NAMALWA (cell line): Measurements from ENCODE around the gene CLEC16A.
A peak's percentile ranks its signal among the peaks of the same experiment; 100 is the strongest.
"Not testable (repeated sequence)": the region's sequence is repeated elsewhere in the genome, so short reads cannot be mapped to it uniquely, and the experiment has no call there.

Source experiments
- DNase-seq: peaks from one replicate; pipeline ENCODE4 v3.0.0-alpha.2; 2015; ENCODE audit warnings: low spot score

CLEC16A gene

GRCh38 chr16:11100239-11100750 lies 155.9 kb downstream of the CLEC16A start:
- peak; percentile 27 for DNase-seq

- no peak for DNase-seq
Measured at GRCh38 chr16:11101283-11101682, 156.9 kb downstream of the CLEC16A start.

GRCh38 chr16:11101695-11102522 lies 157.5 kb downstream of the CLEC16A start:
- DNase-seq = no peak

GRCh38 chr16:11102523-11102898 lies 158.1 kb downstream of the CLEC16A start:
- no peak for DNase-seq

GRCh38 chr16:11103301-11103700 lies 158.9 kb downstream of the CLEC16A start:
- not testable (repeated sequence) for DNase-seq

- no peak for DNase-seq
Measured at GRCh38 chr16:11104168-11105037, 160.0 kb downstream of the CLEC16A start.

GRCh38 chr16:11105038-11105903 lies 160.9 kb downstream of the CLEC16A start:
- DNase-seq = peak; percentile 90

- no peak for DNase-seq
Measured at GRCh38 chr16:11106726-11107125, 162.4 kb downstream of the CLEC16A start.

GRCh38 chr16:11107780-11108465 lies 163.6 kb downstream of the CLEC16A start:
- no peak for DNase-seq

GRCh38 chr16:11108466-11108805 lies 164.1 kb downstream of the CLEC16A start:
- no peak for DNase-seq

- no peak for DNase-seq
Measured at GRCh38 chr16:11109566-11109965, 165.2 kb downstream of the CLEC16A start.

GRCh38 chr16:11111150-11111549 lies 166.8 kb downstream of the CLEC16A start:
- DNase-seq = no peak

- no peak for DNase-seq
Measured at GRCh38 chr16:11111856-11112634, 167.7 kb downstream of the CLEC16A start.

- DNase-seq = peak; percentile 15
Measured at GRCh38 chr16:11112723-11113348, 168.5 kb downstream of the CLEC16A start.

GRCh38 chr16:11114366-11115164 lies 170.2 kb downstream of the CLEC16A start:
- DNase-seq = no peak

GRCh38 chr16:11117576-11118211 lies 173.3 kb downstream of the CLEC16A start:
- DNase-seq = no peak

GRCh38 chr16:11118479-11118878 lies 174.1 kb downstream of the CLEC16A start:
- DNase-seq = no peak

- DNase-seq = no peak
Measured at GRCh38 chr16:11121083-11121608, 176.8 kb downstream of the CLEC16A start.
